ENCODE results near the gene MYG1. TPM values are rescaled to one million over a fixed set of nuclear protein-coding genes. Genes with fewer than 3 reads are reported as not detected.

The MYG1 gene
- total and polyA plus RNA-seq, 2 of the 13 experiments (the other 11 are each of a cell fraction or from before 2014, with no cell fraction given), result 38.6 to 58.0 TPM

DNA sequence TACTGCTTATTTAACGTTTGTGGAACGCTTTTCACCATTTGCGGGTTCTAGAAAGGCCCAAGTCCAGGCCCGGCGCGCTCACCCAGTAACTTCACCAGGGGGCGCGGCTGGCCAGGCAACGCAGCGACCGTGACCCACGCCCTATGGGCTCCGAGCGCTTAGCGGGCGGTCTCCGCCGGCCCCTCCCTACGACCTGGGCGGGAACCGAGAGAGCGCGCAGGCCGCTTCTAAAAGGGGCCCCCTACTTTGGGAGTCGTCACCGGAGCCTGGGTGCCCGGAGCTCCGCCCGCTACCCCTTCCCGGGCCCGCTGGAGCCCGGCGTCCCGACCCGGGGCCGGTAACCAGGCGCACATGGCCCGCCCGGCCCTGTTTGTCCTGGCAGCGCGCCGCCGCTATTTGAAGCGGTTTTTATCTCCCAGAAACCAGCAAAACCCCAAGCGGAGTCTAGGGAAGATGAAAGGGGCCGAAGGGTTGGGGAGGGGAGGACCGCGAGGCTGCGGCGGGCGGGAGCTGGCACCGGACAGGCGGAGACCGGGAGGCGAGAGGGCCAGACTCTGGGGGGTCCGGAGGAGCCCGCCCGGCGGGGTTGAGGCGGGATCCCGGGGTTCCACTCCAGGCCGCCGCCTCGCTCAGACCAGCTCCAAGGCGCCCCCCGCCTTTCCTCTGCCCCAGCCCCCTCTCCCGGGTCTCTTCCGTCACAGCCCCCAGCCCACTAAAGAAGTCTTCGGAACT, 25.4 kb downstream of the MYG1 start (continued):
- TF ChIP-seq HIVEP1 (CRISPR knock-in tag; IDR thresholded peaks at IDR 0.05) (peak; percentile 36; the same call in 1 of the 2 replicates), ZNF143 (CRISPR knock-in tag; IDR thresholded peaks at IDR 0.05) (no peak), ZNF570 (CRISPR knock-in tag; IDR thresholded peaks at IDR 0.05; ENCODE audit: borderline replicate concordance) (no peak), SIX4 (CRISPR knock-in tag; IDR thresholded peaks at IDR 0.05) (no peak), ZNF703 (CRISPR knock-in tag; IDR thresholded peaks at IDR 0.05; ENCODE audit: borderline replicate concordance) (peak; percentile 68), ATRX (CRISPR knock-in tag; IDR thresholded peaks at IDR 0.05; ENCODE audit: borderline replicate concordance) (no peak), HMG20A (CRISPR knock-in tag; IDR thresholded peaks at IDR 0.05; ENCODE audit: borderline replicate concordance) (no peak), RBFOX2 (IDR thresholded peaks at IDR 0.05; ENCODE audit: low read depth, low read length) (peak; percentile 91), ZNF101 (CRISPR knock-in tag; IDR thresholded peaks at IDR 0.05; ENCODE audit: borderline replicate concordance, low read depth) (no peak), CCDC6 (CRISPR knock-in tag; IDR thresholded peaks at IDR 0.05) (peak; percentile 47; the same call in 1 of the 2 replicates), RELA (CRISPR knock-in tag; IDR thresholded peaks at IDR 0.05) (no peak), ZNF781 (CRISPR knock-in tag; IDR thresholded peaks at IDR 0.05; ENCODE audit: borderline replicate concordance, not compliant biosample characterization) (peak; percentile 33), ZNF136 (CRISPR knock-in tag; IDR thresholded peaks at IDR 0.05; ENCODE audit: low read depth) (peak; percentile 61; the same call in 1 of the 2 replicates), ZNF431 (CRISPR knock-in tag; IDR thresholded peaks at IDR 0.05; ENCODE audit: borderline replicate concordance, low read depth) (0 out of 2 replicates have a peak, but pooled peaks have one; percentile 21), E2F2 (CRISPR knock-in tag; IDR thresholded peaks at IDR 0.05; ENCODE audit: borderline replicate concordance) (peak; percentile 95; the same call in 1 of the 2 replicates), ZNF430 (CRISPR knock-in tag; IDR thresholded peaks at IDR 0.05) (peak; percentile 70; the same call in 1 of the 2 replicates), ZSCAN31 (CRISPR knock-in tag; IDR thresholded peaks at IDR 0.05; ENCODE audit: low read depth) (peak; percentile 96), GMEB1 (CRISPR knock-in tag; IDR thresholded peaks at IDR 0.05; ENCODE audit: borderline replicate concordance) (peak; percentile 82), ZNF678 (CRISPR knock-in tag; IDR thresholded peaks at IDR 0.05) (no peak; the same call in 1 of the 2 replicates)
- TF ChIP-seq, protein P1, sequence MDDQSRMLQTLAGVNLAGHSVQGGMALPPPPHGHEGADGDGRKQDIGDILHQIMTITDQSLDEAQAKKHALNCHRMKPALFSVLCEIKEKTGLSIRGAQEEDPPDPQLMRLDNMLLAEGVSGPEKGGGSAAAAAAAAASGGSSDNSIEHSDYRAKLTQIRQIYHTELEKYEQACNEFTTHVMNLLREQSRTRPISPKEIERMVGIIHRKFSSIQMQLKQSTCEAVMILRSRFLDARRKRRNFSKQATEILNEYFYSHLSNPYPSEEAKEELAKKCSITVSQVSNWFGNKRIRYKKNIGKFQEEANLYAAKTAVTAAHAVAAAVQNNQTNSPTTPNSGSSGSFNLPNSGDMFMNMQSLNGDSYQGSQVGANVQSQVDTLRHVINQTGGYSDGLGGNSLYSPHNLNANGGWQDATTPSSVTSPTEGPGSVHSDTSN (CRISPR knock-in tag; IDR thresholded peaks at IDR 0.05; ENCODE audit: borderline replicate concordance), result no peak
- TF ChIP-seq, protein P2, sequence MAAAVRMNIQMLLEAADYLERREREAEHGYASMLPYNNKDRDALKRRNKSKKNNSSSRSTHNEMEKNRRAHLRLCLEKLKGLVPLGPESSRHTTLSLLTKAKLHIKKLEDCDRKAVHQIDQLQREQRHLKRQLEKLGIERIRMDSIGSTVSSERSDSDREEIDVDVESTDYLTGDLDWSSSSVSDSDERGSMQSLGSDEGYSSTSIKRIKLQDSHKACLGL (CRISPR knock-in tag; IDR thresholded peaks at IDR 0.05), result peak; percentile 91
- TF ChIP-seq, protein P3, sequence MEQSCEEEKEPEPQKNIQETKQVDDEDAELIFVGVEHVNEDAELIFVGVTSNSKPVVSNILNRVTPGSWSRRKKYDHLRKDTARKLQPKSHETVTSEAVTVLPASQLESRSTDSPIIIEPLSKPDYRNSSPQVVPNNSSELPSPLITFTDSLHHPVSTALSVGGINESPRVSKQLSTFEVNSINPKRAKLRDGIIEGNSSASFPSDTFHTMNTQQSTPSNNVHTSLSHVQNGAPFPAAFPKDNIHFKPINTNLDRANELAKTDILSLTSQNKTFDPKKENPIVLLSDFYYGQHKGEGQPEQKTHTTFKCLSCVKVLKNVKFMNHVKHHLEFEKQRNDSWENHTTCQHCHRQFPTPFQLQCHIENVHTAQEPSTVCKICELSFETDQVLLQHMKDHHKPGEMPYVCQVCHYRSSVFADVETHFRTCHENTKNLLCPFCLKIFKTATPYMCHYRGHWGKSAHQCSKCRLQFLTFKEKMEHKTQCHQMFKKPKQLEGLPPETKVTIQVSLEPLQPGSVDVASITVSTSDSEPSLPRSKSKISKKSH (CRISPR knock-in tag; IDR thresholded peaks at IDR 0.05; ENCODE audit: borderline replicate concordance), result peak; percentile 69; the same call in 1 of the 2 replicates

All from HepG2 (cell line).